ENCODE data around the gene GTF2F2. TPM values are rescaled to one million over a fixed set of nuclear protein-coding genes. Genes with fewer than 3 reads are reported as not detected.
"Not testable (repeated sequence)": the region's sequence is repeated elsewhere in the genome, so short reads cannot be mapped to it uniquely, and the experiment has no call there.

The GTF2F2 gene
- total RNA-seq, 4 donors from 2014 or later: 12.1 to 18.1 (median 14.8) TPM

DNA sequence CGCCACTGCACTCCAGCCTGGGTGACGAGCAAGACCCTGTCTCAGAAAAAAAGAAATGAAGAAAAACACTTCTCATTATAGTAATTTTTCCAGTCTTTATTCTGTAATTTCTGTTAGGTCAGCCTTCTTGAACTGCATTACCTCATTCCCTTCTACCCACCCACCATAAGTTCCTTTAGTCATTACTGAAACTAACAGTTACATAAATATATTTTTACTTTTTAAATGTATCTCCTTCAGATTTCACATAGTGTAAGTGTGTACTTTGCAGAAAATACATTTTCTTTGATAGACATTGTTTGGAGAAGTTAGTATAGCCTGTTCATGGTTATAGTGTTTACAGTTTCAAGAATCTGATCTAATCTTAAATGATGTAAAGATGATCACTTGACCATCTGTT lies 112.3 kb downstream of the GTF2F2 start:
- ATAC-seq (ENCODE audit: low FRiP score) (no peak), DNase-seq (ENCODE audit: low spot score) (no peak)
- TF ChIP-seq, protein P1, sequence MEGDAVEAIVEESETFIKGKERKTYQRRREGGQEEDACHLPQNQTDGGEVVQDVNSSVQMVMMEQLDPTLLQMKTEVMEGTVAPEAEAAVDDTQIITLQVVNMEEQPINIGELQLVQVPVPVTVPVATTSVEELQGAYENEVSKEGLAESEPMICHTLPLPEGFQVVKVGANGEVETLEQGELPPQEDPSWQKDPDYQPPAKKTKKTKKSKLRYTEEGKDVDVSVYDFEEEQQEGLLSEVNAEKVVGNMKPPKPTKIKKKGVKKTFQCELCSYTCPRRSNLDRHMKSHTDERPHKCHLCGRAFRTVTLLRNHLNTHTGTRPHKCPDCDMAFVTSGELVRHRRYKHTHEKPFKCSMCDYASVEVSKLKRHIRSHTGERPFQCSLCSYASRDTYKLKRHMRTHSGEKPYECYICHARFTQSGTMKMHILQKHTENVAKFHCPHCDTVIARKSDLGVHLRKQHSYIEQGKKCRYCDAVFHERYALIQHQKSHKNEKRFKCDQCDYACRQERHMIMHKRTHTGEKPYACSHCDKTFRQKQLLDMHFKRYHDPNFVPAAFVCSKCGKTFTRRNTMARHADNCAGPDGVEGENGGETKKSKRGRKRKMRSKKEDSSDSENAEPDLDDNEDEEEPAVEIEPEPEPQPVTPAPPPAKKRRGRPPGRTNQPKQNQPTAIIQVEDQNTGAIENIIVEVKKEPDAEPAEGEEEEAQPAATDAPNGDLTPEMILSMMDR (IDR thresholded peaks at IDR 0.05): no peak

GRCh38 chr13:45238945-45239795 lies 118.9 kb downstream of the GTF2F2 start:
- ATAC-seq (ENCODE audit: low FRiP score): peak; percentile 43
- TF ChIP-seq, protein P1 (IDR thresholded peaks at IDR 0.05): no peak
- no peak for DNase-seq (ENCODE audit: low spot score)

- TF ChIP-seq, protein P1 (IDR thresholded peaks at IDR 0.05): no peak
- no peak for DNase-seq (ENCODE audit: low spot score)
- ATAC-seq (ENCODE audit: low FRiP score): no peak
Measured at GRCh38 chr13:45240143-45240542, 119.8 kb downstream of the GTF2F2 start.

GRCh38 chr13:45242070-45242469 lies 121.8 kb downstream of the GTF2F2 start:
- TF ChIP-seq, protein P1 (IDR thresholded peaks at IDR 0.05): no peak
- ATAC-seq (ENCODE audit: low FRiP score): peak; percentile 65
- no peak for DNase-seq (ENCODE audit: low spot score)

DNA sequence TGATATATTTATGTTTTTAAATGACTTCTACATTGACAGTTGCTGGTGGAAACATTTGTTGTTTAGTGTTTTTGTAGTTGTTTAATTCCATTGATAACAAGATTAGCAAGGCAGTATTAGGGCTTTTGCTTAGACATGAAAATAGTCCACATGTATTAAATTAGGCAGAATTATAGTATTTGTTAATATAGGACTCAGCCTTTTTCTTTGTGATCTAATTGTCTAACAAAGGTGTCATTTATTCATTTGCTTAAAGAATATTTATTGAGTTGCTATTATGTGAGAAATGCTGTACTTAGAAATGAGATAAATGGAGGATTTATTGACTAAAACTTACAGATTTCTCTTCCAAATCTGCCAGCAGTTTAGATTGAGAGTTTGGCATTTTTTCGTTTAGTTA lies 122.2 kb downstream of the GTF2F2 start:
- ATAC-seq (ENCODE audit: low FRiP score): no peak
- no peak for DNase-seq (ENCODE audit: low spot score)
- TF ChIP-seq, protein P1 (IDR thresholded peaks at IDR 0.05): no peak

DNA sequence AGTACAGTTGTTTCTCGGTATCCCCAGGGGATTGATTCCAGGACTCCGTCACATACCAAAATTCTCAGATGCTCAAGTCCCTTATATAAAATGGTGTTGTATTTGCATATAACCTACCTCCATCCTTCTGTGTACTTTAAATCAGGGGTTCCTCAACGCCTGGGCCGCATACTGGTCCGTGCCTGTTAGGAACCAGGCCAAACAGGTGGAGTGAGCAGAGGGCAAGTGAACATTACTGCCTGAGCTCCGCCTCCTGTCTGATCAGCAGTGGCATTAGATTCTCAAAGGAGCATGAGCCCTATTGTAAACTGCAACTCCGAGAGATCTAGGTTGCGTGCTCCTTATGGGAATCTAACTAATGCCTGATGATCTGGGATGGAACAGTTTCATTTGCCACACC lies 122.8 kb downstream of the GTF2F2 start:
- ATAC-seq (ENCODE audit: low FRiP score) (no peak), DNase-seq (ENCODE audit: low spot score) (no peak)
- TF ChIP-seq, protein P1 (IDR thresholded peaks at IDR 0.05): no peak

DNA sequence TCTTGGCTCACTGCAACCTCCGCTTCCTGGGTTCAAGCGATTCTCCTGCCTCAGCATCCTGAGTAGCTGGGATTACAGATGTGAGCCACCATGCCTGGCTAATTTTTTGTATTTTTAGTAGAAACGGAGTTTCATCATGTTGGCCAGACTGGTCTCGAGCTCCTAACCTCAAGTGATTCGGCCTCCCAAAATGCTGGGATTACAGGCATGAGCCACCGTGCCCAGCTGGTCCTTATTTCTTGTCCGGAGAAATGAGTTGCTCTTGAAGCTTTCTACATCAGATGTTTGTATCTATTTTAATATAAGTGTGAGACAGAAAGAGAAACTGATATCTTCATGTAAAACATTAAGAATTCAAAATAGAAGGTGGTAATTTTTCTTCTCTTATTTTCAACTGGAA lies 124.4 kb downstream of the GTF2F2 start:
- ATAC-seq (ENCODE audit: low FRiP score); DNase-seq (ENCODE audit: low spot score): not testable (repeated sequence)

All from omental fat pad (tissue), 4 donors.